NCI-H774 (cell line): ENCODE data around the gene TMEM198.
A peak's percentile ranks its signal among the peaks of the same experiment; 100 is the strongest.

Experiments used
- DNase-seq: peaks from one replicate; lab custom pipeline; 2025; lab: John Stamatoyannopoulos, UW

Gene TMEM198

DNA sequence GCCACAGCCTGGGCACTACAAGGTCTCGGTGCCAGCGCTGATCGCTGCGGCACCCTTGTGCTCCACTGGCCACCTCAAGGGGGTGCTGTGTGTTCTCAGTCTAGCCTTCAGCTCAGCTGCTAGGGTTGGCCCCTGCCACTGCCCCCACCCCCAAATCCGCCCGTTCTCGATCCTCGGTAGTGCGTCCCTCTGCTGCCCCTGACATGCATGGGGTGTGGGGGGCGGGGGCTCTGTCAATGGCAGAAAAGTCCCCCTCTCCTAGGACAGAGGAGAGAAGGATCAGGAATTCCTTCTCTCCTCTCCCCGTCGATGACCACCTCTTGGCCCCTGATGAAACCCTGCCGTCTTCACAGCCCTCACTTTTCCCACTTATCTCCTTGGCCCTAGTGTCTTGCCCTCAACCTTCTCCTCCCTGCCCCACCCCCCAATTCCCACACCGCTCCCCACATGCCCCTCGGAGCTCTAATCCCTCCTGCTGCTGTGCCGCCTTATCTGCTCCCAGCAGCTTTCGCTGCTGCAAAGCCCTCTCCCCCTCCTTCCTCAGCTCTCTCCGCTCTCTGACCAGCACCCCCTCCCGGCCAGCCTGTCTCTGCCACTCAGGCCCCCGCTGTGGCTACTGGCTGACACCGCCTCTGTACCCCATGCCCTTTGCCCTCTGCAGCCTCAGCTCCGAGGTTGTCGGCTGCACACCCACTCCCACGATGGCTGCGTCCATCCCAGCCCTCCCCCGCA, 33.9 kb upstream of the TMEM198 start:
- peak; percentile 17 for DNase-seq

GRCh38 chr2:219510512-219511135, 33.2 kb upstream of the TMEM198 start:
- no peak for DNase-seq

GRCh38 chr2:219511547-219512325, 32.1 kb upstream of the TMEM198 start:
- DNase-seq, result no peak

DNA sequence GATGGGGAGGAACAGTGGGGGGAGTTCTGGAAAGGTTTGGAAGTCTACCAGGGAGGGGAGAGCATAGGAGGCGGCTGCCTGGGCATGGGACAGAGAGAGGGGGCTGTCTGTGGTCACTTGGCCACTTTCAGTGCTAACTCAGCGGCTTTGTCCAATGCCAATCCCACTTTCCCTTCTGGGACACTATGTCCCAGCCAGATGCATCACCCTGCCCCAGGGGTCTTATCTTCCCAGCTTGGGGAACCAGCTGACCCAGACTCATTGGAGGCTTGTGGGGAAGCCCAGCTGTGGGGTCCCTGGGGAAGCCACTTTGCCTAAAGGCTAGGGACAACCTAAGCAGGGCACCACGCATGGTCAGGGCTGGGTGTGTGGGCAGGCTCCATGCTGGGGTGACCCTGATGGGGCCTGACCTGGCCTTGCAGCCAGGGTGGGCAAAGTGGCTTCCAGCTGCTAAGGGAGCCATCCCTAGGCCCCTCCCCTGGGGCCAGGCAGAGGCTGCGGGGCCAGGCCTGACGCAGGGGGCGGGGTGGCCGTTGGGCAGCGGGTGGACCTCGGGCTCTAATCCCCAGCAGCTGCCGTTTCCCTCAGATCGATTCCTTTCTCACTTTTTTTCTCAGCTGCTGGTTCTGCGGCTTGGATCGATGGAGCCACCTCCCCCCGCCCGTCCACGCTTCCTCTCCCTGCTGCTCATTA, 31.2 kb upstream of the TMEM198 start:
- DNase-seq, result no peak

GRCh38 chr2:219513787-219514186, 30.0 kb upstream of the TMEM198 start:
- no peak for DNase-seq

GRCh38 chr2:219514196-219514761, 29.5 kb upstream of the TMEM198 start, which contains the start of gene ASIC4:
ASIC4 (plus strand) TSS chr2:219514482; CDS start chr2:219514725, 243 bp downstream.
- no peak for DNase-seq

- DNase-seq, result no peak
Observed at GRCh38 chr2:219514836-219515235, 29.0 kb upstream of the TMEM198 start.

GRCh38 chr2:219515874-219516629, 27.8 kb upstream of the TMEM198 start:
- DNase-seq, result no peak

DNA sequence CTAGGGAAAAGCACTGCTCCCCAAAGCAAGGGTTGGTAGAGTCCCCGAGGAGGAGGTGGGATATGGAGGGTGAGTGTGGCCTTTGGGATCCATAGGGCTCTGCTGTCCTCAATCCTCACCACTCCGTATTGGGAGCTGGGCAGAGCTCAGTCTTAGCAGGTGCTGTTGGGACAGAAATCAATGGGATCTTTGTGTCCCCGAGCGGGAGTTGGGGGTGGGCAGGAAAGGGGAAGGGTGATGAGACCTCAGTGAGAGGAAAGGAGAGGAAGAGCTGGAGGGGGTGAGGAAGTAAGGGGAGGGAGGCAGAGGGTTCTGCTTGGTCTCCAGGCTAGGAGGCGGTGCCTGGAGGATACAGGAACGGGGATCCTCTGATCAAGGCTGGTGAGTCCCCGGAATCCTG, 26.9 kb upstream of the TMEM198 start:
- DNase-seq, result no peak

DNA sequence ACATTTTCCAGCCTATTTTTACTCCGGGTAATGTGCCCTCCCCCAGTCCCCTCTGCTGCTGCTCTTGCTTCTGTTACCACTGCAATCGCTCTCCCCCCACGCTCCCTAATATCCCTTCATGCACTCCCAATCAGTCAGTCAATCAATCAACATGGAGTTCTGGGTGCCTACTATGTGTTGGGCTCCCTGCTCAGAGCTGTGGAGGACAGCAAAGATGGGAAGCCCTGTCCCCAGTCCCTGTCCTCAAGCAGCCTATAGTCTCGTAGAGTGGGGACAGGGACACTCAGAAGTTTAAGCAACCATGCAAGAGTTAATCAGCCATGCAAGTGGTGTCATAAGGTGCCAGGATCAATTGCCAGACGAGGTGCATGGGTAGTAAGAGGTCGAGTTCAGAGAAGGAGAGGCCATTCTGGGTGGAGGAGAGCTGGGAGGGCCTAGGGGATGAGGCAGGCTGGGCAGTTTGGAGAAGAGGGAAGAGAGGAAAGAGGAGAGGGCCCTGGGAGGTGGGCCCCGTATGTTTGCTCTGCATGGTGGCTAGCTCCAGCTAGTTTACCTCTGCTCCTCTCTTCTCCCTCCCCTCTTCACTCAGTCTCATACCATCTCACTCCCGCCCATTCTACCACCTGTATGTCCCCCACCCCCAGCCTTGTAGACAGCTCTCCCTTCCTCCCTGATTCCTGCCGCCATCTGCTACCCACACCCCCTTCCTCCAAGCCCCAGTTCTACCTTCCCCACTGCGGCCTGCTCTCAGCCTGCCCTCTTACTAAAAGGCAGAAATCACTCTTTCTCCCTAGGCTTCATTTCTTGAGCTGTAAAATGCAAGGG, 25.7 kb upstream of the TMEM198 start:
- no peak for DNase-seq

GRCh38 chr2:219519526-219519916, 24.3 kb upstream of the TMEM198 start:
- no peak for DNase-seq

GRCh38 chr2:219520079-219520478, 23.7 kb upstream of the TMEM198 start:
- DNase-seq, result no peak

DNA sequence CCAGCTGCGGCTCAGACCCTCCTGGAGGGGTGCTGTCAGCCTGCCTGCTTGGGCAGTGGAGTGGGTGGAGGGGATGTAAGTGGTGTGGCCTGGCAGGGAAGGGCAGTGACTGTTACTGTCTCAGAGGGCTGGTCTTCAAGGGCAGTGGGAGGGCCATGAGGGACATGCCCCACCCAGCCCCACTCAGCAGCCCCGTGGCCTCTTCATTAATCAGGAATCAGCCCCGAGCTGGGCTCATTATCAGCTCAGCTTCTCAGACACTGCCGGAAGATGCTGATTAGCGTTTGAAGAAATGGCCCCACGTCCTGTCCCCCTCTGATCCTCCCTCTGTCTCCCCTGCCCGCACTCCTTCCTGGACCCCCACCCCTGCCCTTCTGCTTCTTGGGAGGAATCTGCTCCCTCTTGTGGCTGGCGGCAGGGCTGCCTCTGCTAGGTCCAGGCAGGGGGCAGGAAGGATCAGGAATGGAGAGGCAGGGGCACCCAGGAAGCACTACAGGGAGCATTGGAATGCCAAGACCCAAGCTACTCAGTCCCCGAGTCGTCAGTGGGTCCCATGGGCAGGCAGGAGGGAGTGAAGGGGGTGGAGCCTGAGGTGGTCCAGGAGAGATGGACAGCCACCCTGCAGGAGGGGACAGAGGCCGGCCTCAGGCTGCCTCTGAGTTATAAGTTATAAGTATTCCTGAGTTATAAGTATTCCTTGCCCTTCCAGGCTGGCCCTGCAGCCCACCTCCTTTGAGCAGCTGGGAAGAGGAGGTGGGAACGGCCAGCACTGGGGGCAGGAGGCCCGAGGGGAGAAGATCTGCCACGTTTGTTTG, 22.6 kb upstream of the TMEM198 start:
- DNase-seq, result no peak

DNA sequence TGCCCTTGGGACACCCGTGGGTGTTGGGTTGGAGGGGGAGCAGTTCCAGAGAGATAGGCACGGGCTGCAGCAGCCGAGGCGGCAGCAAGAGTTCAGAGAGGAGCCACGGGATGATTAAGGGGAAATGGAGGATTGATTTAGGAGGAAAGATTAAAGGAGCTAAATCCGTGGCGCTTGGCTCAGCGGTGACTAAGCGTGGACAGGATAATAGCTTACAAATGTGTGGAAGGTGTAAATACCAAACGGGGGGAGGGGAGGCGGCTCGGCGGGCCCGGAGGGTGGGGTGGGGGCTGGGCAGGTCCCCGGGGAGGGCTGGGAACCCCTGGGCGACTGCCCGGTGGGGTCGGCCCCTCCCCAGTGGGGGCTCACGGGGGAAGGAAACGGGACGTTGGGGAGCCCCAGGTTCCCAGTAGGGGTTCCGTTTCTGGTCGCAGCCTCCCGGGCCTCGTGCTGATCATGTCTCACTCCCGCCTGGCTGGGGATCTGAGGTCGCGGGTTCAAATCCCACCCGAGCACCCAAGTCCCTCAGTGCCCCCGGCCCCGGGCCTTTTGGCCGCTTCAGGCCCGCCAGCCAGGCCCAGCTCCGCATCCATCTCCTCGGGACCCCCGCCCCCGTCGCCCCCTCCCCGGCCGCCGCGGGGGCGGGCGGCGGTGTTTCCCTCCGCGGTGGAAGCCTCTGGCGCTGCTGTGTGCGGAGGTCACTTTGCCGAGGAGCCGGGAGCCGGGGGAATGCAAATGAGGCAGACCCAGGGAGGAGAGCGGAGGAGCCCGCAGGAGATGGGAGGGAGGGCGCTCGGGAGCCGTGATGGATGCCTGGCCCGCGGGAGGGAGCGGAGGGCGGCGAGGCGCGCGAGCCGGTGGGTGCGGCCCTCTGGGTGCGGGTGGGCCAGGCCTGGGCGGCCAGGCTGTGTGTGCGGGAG, 21.5 kb upstream of the TMEM198 start:
- DNase-seq, result no peak

GRCh38 chr2:219523031-219523671, 20.7 kb upstream of the TMEM198 start:
- no peak for DNase-seq

DNA sequence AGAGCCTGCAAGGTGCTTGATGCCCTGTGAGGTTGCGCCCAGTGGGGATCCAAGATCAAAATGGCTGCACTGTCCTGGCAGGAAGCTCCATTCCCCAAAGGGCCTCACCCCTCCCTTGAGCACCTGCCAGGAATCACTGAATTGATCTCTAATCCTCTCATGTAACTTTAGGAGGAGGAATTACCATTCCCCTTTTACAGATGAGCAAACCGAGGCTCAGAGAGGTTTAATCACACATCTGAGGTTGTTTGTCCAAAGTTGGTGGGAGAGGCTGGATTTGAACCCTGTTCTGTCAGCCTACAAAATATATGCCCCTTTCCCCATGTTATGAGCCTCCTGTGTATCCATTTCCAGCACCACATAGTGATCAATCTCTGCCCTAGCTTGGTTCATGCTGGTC, 19.0 kb upstream of the TMEM198 start:
- DNase-seq, result no peak

- DNase-seq, result no peak
Observed at GRCh38 chr2:219525533-219526232, 18.1 kb upstream of the TMEM198 start.
